ENCODE measurements around the gene ABCA9.
"Not testable (repeated sequence)": the region's sequence is repeated elsewhere in the genome, so short reads cannot be mapped to it uniquely, and the experiment has no call there.

ABCA9 gene

GRCh38 chr17:69060822-69061221 lies at the start of gene ABCA9:
Gene ABCA9 (minus strand): TSS chr17:69060927. CDS start chr17:69051126, 9,801 bp downstream.
- no peak for DNase-seq

GRCh38 chr17:69105907-69106730 lies 45.4 kb upstream of the ABCA9 start:
- DNase-seq = no peak

GRCh38 chr17:69103557-69104233 lies 43.0 kb upstream of the ABCA9 start:
- no peak for DNase-seq

GRCh38 chr17:69098625-69099024 lies 37.9 kb upstream of the ABCA9 start:
- DNase-seq = no peak

GRCh38 chr17:69096541-69096940 lies 35.8 kb upstream of the ABCA9 start:
- DNase-seq = no peak

GRCh38 chr17:69093995-69094394 lies 33.3 kb upstream of the ABCA9 start:
- DNase-seq = no peak

GRCh38 chr17:69093279-69093789 lies 32.6 kb upstream of the ABCA9 start:
- DNase-seq = no peak

GRCh38 chr17:69090365-69090764 lies 29.6 kb upstream of the ABCA9 start:
- no peak for DNase-seq

GRCh38 chr17:69088643-69089200 lies 28.0 kb upstream of the ABCA9 start:
- DNase-seq = no peak

GRCh38 chr17:69086641-69087040 lies 25.9 kb upstream of the ABCA9 start:
- DNase-seq = no peak

- no peak for DNase-seq
These were observed 24.2 kb upstream of the ABCA9 start for GRCh38 chr17:69084911-69085310.

- DNase-seq = no peak
These were observed 22.0 kb upstream of the ABCA9 start for GRCh38 chr17:69082696-69083095.

- DNase-seq = no peak
These were observed 18.1 kb upstream of the ABCA9 start for GRCh38 chr17:69078864-69079263.

- no peak for DNase-seq
These were observed 15.1 kb upstream of the ABCA9 start for GRCh38 chr17:69075823-69076222.

- DNase-seq = not testable (repeated sequence)
These were observed 12.7 kb upstream of the ABCA9 start for GRCh38 chr17:69073392-69073791.

- DNase-seq = not testable (repeated sequence)
These were observed 12.1 kb upstream of the ABCA9 start for GRCh38 chr17:69072803-69073256.

GRCh38 chr17:69071233-69071586 lies 10.5 kb upstream of the ABCA9 start:
- not testable (repeated sequence) for DNase-seq

GRCh38 chr17:69070378-69071232 lies 9.9 kb upstream of the ABCA9 start:
- not testable (repeated sequence) for DNase-seq

GRCh38 chr17:69069226-69069750 lies 8.6 kb upstream of the ABCA9 start:
- no peak for DNase-seq

- no peak for DNase-seq
These were observed 6.7 kb upstream of the ABCA9 start for GRCh38 chr17:69067274-69068047.

- DNase-seq = no peak
These were observed 5.8 kb upstream of the ABCA9 start for GRCh38 chr17:69066482-69066881.

GRCh38 chr17:69065113-69065512 lies 4.4 kb upstream of the ABCA9 start:
- DNase-seq = no peak
